Neutrophil (primary cell): ENCODE data around the gene ATRIP.

Experiments used
- H3K27ac ChIP-seq: fragments of 200-600 bp; sonication (generic); 2 replicates; pipeline ENCODE4 v1.5.1; 2016; ENCODE audit warnings: mild to moderate bottlenecking, moderate library complexity
- H3K27me3 ChIP-seq: fragments of 200-600 bp; sonication (generic); 2 replicates; pipeline ENCODE4 v1.6.0; 2016; ENCODE audit warnings: mild to moderate bottlenecking
- H3K36me3 ChIP-seq: fragments of 200-600 bp; sonication (generic); 2 replicates; pipeline ENCODE4 v1.5.1; 2017
- H3K4me1 ChIP-seq, 2 experiments: fragments of 200-600 bp in 1 of 2; sonication (generic) in 1 of 2; 1 replicate in 1 of 2; 2 replicates in 1 of 2; pipeline versions ENCODE4 v1.5.1 to v1.6.1; 2013 to 2016; ENCODE audit warnings: low read depth in 1 of 2, low read length in 1 of 2, mild to moderate bottlenecking in 1 of 2, moderate library complexity in 1 of 2; ENCODE audit not compliant: control insufficient read depth in 1 of 2, insufficient read depth in 1 of 2
- H3K4me3 ChIP-seq, 2 experiments: fragments of 200-600 bp in 1 of 2; sonication (generic) in 1 of 2; 1 replicate in 1 of 2; 2 replicates in 1 of 2; pipeline ENCODE4 v1.5.1; 2013 to 2016; ENCODE audit warnings: low read depth in 1 of 2, low read length in 1 of 2, mild to moderate bottlenecking in 1 of 2, moderate library complexity in 1 of 2
- H3K9me3 ChIP-seq: fragments of 200-600 bp; sonication (generic); 2 replicates; pipeline ENCODE4 v1.5.1; 2016
- CTCF ChIP-seq: fragments of 200-600 bp; sonication (generic); IDR thresholded peaks from 2 replicates; pipeline ENCODE4 v1.5.1; 2016; ENCODE audit warnings: antibody characterized with exemption

Gene ATRIP

DNA sequence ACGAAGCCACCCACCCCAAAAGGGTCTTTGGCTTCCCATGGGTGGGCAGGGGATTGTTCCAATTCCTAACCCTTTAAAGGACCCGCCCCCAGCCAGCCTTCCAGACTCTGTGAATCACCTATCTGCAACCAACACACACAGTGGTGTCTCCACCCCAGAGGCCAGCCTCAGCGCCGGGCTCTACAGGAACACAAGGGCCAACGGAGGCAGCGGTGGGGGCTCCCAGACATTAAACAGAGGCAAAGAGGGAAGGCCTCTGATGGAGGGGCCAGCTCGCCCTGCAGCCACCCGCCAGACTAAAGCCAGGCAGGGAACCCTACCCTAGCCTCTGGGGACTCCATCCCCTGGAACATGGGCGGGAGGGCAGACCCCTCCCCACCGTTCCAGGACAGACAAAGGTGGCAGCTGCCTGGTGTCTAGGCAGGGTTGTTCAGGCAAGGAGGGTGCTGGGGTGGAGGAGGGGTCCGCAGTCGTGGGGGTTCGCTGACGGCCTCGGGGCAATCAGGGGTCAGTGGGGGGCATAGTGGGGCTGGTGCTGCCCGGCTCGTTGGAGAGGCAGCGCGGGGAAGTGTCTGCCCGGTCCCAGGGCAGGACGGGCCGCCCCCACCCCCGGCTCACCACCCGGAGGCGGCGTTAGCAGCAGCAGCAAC lies 57.0 kb downstream of the ATRIP start:
- Histone ChIP-seq H3K4me1 (peaks cover 26 to 28% of the 10 kb centered on the region in 2 experiments), H3K4me3 (peak overlapping the region; percentile 84 to 88)

GRCh38 chr3:48504051-48504946 lies 57.8 kb downstream of the ATRIP start, which contains the start of gene SHISA5:
TSS of gene SHISA5 (minus strand) at chr3:48504174. CDS start at chr3:48504094, 80 bp downstream.
- Histone ChIP-seq H3K27ac (peak within 1 kb of the TSS; percentile 78), H3K27me3 (peaks cover 49% of the 10 kb centered on the region), H3K4me3 (peak within 1 kb of the TSS; percentile 84 to 88), H3K9me3 (no peaks in the 10 kb centered on the region), H3K4me1 (peaks cover 26 to 28% of the 10 kb centered on the region in 2 experiments), H3K36me3 (no peaks in the 10 kb centered on the region)
- TF ChIP-seq CTCF: peak; percentile 7

More for the DNA sequence above, 57.0 kb downstream of the ATRIP start:
- H3K9me3 ChIP-seq: no peaks in the 10 kb centered on the region
- H3K36me3 ChIP-seq: no peaks in the 10 kb centered on the region
- H3K27me3 ChIP-seq: peaks cover 49% of the 10 kb centered on the region
- TF ChIP-seq CTCF: no peak
- H3K27ac ChIP-seq: peak overlapping the region; percentile 78

DNA sequence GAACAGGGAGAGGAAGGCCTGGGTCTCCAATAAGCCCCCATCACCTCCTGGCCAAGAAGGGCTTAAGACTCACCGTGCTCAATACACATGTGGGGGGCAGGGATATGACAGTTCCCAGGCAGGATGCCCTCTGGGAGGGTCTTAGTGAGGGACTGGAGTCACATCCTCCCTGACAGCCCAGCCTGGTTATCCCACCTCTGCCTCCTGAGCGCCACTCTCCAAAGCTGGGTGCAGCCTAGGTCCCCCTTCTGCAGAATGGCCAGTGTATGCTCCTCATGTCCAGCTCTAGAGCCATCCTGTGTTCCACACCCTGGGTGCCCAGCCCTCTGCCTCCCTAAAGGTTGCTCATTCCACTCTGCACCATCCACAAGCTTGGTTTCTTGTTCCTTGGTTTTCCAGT lies 58.6 kb downstream of the ATRIP start:
- peaks cover 26 to 28% of the 10 kb centered on the region in 2 experiments for H3K4me1 ChIP-seq
- TF ChIP-seq CTCF: no peak
- H3K9me3 ChIP-seq: no peaks in the 10 kb centered on the region
- H3K4me3 ChIP-seq: peak overlapping the region; percentile 84 to 88
- H3K27ac ChIP-seq: peak overlapping the region; percentile 78
- no peaks in the 10 kb centered on the region for H3K36me3 ChIP-seq
- H3K27me3 ChIP-seq: peaks cover 49% of the 10 kb centered on the region

DNA sequence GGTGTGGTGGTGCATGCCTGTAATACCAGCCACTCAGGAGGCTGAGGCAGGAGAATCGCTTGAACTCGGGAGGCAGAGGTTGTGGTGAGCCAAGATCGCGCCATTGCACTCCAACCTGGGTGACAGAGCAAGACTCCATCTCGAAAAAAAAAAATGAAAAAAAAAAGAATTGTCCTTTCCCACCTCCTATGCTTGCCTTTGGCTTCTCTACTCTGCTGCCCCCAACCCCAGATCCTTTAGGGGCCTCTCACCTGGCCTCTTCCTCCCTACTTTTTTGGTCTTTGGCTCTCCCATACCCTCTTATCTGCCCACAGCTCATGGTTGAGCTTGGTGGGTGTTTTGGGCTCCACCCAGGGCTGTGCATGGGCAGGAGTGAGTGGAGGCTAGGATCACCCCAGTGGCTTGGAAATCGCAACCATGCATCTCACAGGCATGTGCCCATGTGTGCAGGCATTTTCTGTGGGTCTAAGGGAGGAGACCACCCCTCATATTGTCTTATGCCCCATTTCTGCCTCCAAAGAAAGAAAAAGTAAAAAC lies 59.5 kb downstream of the ATRIP start:
- H3K9me3 ChIP-seq: no peaks in the 10 kb centered on the region
- no peak overlapping the region for H3K4me3 ChIP-seq
- H3K4me1 ChIP-seq: peaks cover 26 to 28% of the 10 kb centered on the region in 2 experiments
- H3K36me3 ChIP-seq: no peaks in the 10 kb centered on the region
- no peak for TF ChIP-seq CTCF
- H3K27ac ChIP-seq: no peak overlapping the region
- H3K27me3 ChIP-seq: peaks cover 49% of the 10 kb centered on the region

DNA sequence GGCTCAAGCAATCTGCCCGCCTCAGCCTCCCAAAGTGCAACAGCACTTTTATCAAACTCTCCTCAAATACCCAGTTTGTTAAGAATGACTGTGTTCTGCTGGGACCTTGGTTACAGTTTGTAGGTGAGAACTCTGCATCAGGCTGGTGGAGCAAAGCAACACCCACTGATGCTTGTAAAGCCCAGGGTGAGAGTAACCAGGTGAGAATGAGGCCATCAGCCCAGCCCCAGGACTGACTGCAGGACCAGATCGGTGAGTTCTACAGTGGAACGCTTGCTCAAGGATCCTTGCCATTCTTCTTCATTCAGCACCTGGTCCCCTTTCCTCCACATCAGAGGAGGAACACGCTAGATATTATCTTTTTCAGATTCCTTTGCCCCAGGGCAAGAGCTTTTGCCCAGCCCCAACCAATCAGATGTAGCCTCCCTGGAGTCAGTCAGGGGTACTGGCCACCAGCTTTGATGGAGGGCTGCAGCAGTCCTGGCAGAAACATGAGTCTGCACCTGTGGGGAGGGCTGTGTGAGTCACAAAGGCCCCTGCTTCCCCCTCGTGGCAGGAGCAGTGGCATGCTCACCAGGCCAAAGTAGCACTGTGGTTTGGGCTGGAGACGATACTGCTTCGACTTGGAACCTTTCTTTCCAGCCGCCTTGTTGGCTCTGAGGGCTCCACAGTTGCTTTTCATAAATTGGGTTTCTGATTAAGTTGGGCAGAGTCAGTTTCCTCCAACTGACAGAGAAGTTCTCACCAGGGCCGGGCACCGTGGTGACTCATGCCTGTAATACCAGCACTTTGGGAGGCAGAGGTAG lies 60.9 kb downstream of the ATRIP start:
- peaks cover 24 to 26% of the 10 kb centered on the region in 2 experiments for H3K4me1 ChIP-seq
- peak overlapping the region; percentile 25 for H3K27ac ChIP-seq
- peaks cover 5% of the 10 kb centered on the region for H3K36me3 ChIP-seq
- TF ChIP-seq CTCF: peak; percentile 23
- H3K27me3 ChIP-seq: peaks cover 49% of the 10 kb centered on the region
- no peaks in the 10 kb centered on the region for H3K9me3 ChIP-seq
- H3K4me3 ChIP-seq: no peak overlapping the region
